DMS79 treated with DMSO at 0.1 percent for 48 hours (cell line): ENCODE data around the gene PPP1R2.
A peak's percentile ranks its signal among the peaks of the same experiment; 100 is the strongest.

Experiments used
- DNase-seq: peaks from one replicate; lab custom pipeline; 2025; lab: John Stamatoyannopoulos, UW

The PPP1R2 gene

DNA sequence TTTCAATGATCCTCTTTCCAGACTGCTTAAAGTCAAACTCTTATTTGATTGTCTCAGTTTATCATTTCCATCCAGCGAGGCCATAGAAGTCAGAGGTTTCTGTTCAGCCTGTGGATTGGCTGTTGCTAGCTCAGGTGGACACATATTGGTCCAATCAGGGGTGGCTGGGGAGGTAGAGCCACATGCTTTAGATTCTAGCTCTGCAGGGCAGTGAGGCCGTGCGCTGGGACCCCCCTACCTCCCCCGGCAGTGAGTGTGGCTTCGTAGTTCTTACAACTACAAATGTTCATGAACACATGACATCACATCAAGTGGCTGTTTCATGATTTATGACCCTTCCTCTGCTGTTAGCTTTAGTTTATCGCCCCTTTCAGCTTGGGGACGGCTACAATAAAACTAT, 22.6 kb upstream of the PPP1R2 start:
- DNase-seq, result no peak

GRCh38 chr3:195563317-195563716, 20.2 kb upstream of the PPP1R2 start:
- no peak for DNase-seq

GRCh38 chr3:195559723-195560409, 16.7 kb upstream of the PPP1R2 start:
- no peak for DNase-seq

DNA sequence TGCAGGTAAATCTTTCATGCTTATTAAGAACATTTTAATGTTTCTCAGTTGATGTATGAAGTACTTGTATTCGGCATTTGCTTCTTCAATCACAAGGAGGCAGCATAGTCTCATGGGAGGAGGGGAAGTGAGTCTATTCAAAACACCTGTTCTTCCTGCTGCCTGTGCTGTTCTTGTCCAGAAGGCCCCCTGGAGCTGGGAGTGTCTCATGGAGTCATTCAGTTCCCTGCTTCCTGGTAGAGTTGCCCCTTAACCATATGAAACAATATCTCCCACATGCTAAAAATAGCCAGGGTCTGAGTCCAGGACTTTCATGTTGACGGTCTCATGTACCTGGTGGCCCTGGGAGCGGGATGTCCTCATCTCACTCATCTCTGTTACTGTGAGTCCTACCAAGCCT, 15.5 kb upstream of the PPP1R2 start:
- DNase-seq, result peak; percentile 94

- DNase-seq, result no peak
Measured at GRCh38 chr3:195557322-195557721, 14.2 kb upstream of the PPP1R2 start.

DNA sequence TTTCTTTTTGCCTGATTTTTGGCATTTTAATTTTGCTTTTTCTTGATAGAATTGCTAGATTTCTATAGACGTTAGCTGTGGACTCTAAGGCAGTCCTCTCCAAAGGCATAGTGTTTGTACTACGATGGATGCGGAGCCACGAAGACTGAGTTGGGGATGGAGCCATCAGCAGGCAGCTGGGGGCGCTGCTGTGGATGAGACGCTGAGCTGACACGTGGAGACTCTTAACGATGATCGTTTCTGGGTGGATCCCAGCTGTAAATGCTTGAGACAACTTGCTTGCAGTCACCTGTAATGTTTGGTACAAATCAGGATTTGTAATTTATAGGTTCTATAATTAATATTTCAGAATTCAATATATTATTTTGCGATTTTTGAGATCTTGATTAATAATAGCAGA, 13.3 kb upstream of the PPP1R2 start:
- DNase-seq, result no peak

- DNase-seq, result no peak
Measured at GRCh38 chr3:195555110-195555509, 12.0 kb upstream of the PPP1R2 start.

DNA sequence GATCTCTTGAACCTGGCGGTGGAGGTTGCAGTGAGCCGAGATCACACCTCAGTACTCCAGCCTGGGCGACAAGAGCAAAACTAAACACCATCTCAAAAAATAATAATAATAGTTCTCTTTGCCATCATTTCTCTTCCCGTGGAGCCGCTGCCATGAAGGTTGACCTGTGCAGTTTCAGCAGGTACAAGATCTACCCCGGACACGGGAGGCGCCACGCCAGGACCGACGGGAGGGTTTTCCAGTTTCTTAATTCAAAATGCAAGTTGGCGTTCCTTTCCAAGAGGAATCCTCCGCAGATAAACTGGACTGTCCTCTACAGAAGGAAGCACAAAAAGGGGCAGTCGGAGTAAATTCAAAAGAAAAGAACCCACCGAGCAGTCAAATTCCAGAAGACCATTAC, 11.3 kb upstream of the PPP1R2 start:
- DNase-seq, result no peak

GRCh38 chr3:195553268-195553667, 10.1 kb upstream of the PPP1R2 start:
- no peak for DNase-seq

- DNase-seq, result peak; percentile 21
Measured at GRCh38 chr3:195551381-195551978, 8.4 kb upstream of the PPP1R2 start.

DNA sequence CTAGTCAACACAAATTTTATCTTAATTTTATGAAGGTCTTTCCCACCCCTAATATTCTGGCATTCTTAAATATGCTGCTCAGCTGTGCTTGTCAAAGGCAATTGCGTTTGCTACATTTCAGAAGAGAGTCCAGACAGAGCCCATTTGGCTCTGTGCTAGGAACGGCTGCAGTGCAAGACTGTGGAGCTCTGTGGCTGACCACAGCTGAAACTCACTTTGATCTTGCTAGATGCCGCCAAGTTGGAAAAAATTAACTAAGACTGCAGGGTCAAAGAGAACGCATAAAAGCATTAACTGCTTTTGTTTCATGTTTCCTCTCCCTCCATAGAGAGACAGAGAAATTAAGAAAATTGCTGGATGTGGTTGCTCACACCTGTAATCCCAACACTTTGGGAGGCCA, 7.6 kb upstream of the PPP1R2 start:
- DNase-seq, result no peak

DNA sequence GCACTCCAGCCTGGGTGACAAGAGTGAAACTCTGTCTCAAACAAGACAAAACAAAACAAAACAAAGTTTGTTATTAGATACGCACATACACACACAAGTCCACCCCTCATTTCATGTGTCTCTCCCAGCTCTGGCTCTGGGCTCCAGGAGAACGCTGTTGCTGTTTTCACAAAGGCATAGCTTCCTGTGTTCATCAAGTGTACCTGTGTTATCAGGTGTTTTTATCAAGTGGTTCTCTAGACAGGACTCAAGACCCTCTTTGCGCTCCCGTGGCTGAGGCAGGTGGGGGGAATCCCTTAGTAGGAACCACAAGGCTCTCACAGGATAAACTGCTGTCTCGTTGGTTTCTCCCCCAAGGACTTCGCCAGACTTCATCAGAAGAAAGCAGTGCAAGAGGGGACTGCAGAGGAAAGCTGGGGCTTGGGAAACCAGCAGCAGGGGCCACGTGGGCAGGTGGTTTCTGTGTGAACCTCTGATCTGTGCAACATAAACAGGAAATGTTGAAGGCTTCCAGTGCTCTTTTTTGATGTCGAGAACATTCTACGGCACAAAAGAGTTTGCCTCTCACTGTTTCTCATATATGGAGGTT, 6.9 kb upstream of the PPP1R2 start:
- peak; percentile 84 for DNase-seq

DNA sequence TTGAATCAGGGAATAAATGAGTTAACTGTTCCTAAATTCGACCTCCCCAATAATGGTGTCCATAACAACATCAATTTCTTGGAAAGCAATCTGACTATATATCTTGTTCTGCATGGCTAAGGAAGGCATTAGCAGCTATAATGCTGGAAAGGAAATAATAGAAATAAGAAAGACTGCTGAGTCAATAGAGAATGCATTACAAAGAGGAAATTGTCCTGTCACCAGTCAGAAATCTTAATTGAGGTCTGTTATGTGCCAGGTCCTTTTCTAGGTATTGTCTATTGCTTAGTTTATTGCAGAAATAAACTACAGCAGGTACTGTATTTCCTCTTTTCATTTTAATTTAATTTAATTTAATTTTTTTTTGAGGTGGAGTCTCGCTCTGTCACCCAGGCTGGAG, 5.9 kb upstream of the PPP1R2 start:
- no peak for DNase-seq

DNA sequence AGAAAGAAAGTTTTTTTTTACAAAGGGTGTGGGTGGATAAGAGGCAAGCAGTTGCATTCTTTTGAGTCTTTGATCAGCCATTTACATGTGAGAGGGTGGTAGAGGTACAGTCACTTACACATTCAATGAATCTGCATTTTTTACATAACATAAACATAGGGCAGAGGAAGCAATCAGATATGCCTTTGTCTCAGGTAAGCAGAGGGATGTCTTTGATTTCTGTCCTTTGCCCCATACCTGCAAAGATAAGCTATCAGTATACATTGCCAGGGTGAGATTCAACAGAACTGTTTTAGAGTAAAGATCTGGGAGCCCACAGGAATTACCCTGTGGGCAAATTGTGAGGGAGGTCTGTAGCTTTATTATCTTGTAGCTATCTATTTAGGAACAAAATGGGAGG, 5.4 kb upstream of the PPP1R2 start:
- DNase-seq, result no peak

DNA sequence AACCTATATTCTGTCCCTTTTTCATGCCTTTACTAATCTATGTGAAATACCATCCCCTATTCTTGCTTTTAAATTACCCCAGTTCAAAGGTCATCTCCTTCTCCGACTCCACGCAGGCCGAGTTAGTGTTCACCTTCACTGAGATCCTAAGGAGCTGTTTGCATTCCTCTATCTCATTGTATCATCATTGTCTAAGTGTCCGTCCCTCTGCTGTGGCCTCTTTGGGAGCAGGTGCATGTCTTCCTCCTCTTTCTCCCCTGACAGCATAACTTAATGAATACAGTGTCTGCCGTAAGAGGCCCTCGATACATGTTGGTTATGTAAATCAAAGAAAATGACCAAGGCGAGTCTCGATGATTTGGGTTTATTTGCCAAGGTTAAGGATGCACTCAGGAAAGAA, 4.9 kb upstream of the PPP1R2 start:
- no peak for DNase-seq

DNA sequence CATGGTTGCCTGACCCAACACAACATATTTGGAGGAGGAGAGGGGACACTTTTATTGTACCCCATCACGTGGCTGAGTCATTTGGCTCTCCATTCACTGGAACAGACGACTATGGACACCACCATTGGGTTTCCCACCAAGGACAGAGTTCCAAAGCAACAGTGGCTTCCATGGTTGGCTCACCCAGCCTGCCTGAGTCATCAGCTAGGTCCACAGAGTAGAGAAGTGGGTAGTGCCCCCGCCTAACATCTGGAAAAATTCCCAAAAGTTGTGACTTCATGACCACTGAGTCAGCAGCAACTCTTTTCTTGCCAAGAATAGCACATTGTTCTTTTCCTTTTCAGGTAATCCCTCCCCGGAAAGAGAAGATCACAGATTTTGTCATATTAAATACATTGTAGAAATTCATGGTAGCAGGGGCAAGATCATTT, 3.0 kb upstream of the PPP1R2 start:
- no peak for DNase-seq

DNA sequence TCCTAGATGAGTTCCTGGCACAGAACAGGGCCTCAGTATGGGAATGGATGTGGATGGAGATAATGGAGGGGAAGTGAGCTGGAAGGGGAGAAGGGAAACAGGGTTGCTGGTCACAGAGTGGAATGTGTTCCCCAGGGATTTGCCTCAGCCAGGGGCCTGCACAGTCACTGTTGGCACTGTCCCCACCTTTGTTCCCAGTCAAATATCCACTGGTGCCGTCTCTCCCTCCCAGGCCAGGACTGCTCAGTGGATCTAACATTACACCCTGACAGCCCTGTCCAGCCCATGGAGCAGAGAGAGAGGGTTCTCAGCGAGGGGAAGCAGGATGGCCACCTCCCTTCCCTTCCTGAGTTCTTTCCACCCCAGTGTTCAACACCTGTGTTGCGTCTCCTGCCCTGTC, 1.5 kb upstream of the PPP1R2 start:
- no peak for DNase-seq

GRCh38 chr3:195544230-195544536, 1.1 kb upstream of the PPP1R2 start:
- DNase-seq, result no peak

DNA sequence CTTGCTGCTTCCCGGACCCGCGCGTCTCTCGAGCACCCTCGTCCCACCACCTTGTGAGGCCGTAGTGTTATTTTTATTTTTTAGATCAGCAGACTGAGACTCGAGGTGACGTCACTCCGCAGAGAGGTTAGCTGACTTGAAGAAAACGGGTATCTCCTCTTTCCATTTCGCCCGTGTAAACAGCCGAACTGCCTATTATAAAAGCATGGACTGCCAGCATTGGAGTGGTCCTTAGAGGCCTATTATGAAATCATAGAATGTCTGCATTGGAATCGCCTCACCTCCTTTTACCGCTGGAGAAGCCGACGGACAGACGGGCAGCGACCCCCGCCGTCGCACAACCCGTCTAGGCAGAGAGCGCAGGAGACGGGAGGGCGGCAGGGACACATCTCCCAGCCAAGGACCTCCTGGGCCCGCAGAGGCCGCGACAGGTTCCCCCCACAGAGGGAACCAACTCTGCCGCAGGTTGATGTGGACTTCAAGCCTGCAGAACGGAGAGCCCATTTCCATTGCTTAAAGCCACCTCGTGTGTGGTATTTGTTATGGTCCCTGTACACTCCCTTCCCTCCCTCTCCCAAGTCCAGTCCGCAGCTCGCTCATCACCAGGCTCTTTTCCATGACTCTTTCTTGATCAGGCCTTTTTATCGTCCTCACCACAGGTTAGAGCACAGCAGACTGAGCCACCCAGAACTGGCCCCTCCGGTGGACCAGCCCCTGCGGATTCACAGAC, 540 bp upstream of the PPP1R2 start:
- peak; percentile 98 for DNase-seq

DNA sequence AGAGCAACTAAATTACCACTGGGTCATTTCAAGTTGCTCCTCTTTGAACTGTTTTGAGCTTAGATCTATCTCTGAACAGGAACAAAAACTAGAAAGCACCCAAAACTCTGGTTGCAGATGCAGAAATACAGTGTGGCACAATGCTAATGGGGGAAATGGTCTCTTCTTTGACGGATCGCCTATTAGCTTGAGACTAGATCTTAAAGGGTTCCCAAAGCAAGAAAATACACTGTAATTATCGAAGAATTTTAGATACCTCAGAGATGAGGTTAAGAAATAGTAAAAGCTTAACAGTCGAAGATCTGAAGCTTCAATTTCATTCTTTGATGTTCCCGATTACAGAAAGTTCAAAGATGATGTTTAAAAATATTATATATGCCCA, 818 bp downstream of the PPP1R2 start:
- peak; percentile 53 for DNase-seq

DNA sequence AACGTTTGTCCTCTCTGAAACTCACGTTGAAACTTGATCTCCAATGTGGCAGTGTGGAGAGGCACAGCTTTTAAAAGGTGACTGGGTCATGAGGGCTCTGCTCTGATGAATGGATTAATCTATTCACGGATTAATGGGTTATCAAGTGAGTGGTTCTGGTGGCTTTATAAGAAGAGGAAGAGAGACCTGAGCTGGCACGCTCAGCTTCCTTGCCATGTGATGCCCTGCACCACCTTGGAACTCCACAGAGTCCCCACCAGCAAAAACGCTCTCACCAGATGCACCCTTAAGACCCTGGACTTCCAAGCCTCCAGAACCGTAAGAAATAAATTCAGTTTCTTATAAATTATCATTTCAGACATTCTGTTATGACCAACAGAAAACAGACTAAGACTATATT, 2.6 kb downstream of the PPP1R2 start:
- peak; percentile 75 for DNase-seq

GRCh38 chr3:195540027-195540426, 3.1 kb downstream of the PPP1R2 start:
- DNase-seq, result no peak

DNA sequence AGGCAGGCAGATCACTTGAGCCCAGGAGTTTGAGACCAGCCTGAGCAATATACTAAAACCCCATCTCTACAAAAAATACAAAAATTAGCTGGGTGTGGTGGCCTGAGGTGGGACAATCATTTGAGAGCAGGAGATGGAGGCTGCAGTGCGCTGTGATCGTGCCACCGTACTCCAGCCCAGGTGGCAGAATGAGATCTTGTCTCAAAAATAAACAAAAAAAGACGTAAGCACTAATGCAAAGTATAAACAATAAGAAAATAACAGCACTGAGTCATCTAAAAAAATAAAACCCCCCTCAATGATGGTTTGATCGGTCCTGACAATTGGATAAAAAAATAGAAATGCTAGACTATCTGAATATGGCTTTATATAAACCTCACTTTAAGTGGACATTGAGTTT, 3.6 kb downstream of the PPP1R2 start:
- no peak for DNase-seq
